Muscle of back (tissue), 13 donors: ENCODE measurements around the gene SLC26A5. TPM values are rescaled to one million over a fixed set of nuclear protein-coding genes. Genes with fewer than 3 reads are reported as not detected.
A peak's percentile ranks its signal among the peaks of the same experiment; 100 is the strongest.
"Not testable (repeated sequence)": the region's sequence is repeated elsewhere in the genome, so short reads cannot be mapped to it uniquely, and the experiment has no call there.

Experiments
- DNase-seq, 3 donors: peaks; one replicate each; pipeline versions ENCODE4 v3.0.0 to v3.0.0-alpha.2; 2013
- long read RNA-seq, 9 donors: transcript quantifications; one replicate each; lab custom pipeline, GENCODE V29; 2026
- polyA plus RNA-seq, 10 donors: library from polyadenylated mRNA; unstranded; fragments of 120-200 nt; gene quantifications; one replicate each; pipeline ENCODE4 v1.2.1, GENCODE V29; 2013; ENCODE audit not compliant: insufficient read length in 10 of 10

SLC26A5 gene, protein sequence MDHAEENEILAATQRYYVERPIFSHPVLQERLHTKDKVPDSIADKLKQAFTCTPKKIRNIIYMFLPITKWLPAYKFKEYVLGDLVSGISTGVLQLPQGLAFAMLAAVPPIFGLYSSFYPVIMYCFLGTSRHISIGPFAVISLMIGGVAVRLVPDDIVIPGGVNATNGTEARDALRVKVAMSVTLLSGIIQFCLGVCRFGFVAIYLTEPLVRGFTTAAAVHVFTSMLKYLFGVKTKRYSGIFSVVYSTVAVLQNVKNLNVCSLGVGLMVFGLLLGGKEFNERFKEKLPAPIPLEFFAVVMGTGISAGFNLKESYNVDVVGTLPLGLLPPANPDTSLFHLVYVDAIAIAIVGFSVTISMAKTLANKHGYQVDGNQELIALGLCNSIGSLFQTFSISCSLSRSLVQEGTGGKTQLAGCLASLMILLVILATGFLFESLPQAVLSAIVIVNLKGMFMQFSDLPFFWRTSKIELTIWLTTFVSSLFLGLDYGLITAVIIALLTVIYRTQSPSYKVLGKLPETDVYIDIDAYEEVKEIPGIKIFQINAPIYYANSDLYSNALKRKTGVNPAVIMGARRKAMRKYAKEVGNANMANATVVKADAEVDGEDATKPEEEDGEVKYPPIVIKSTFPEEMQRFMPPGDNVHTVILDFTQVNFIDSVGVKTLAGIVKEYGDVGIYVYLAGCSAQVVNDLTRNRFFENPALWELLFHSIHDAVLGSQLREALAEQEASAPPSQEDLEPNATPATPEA
- polyA plus RNA-seq = under 1 TPM in 6 of 10 donors, not detected in 4; 0.17 to 0.73 (median 0.20) TPM
- long read RNA-seq, donor 1 = 0 reads
- long read RNA-seq, donor 2, partial matches to known transcripts = 70 of 108 reads
- long read RNA-seq, donor 2, other reads (novel, unspliced or antisense) = 38 of 108 reads
- long read RNA-seq, donor 3 = 0 reads
- long read RNA-seq, donor 4 = 0 reads
- long read RNA-seq, donor 5, partial matches to known transcripts = 92 of 146 reads
- long read RNA-seq, donor 5, other reads (novel, unspliced or antisense) = 54 of 146 reads
- long read RNA-seq, donor 6, partial matches to known transcripts = 73 of 144 reads
- long read RNA-seq, donor 6, other reads (novel, unspliced or antisense) = 71 of 144 reads
- long read RNA-seq, donor 7 = 0 reads
- long read RNA-seq, donor 8 = 0 reads
- long read RNA-seq, donor 9 = 0 reads

DNA sequence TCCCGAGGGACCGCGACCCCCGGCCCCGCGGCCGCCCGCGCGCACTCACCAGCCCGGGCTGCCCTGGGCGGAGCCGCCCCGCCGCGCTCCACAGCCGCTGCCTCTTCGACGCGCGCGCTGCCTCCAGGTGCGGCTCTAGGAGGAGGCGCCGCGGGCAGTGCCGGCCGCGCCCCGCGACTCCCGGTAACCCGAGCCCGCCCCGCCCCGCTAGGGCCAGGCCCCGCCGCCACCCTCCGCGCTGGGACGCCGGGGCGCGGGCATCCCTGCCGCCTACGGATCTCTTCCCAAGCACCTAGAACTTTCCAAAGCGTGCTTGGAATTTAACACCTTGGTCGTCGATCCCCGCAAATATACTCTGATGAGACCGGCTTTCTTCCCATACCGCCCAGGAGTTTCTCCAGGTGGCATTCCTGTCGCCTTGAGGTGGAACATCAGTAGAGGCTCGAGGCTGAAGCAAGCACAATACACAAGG is at the start of gene SLC26A5:
Gene SLC26A5, minus strand, starts transcription at position 159 of the 472 bp plus-strand sequence. CDS start 24,693 bp downstream, outside the sequence.
- no peak for DNase-seq

DNA sequence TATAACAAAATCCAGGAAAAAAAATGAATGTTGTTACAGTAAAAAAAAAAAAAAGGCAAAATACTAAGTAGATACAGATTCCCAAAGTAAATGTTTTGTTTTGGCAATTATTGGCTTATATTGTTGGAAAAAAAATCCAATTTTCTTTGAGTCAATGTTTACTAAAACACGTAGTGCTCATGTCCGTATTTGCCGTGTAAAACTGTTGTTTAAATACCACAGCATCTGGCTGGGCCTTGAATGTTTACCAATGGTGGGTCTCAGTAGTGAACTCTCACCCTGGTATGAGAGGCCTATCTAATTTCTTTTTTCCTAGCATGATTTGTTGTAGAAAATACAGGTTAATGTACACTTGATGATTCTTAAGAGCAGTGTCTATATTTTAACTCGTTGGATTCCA is 41.4 kb upstream of the SLC26A5 start:
- no peak for DNase-seq

DNA sequence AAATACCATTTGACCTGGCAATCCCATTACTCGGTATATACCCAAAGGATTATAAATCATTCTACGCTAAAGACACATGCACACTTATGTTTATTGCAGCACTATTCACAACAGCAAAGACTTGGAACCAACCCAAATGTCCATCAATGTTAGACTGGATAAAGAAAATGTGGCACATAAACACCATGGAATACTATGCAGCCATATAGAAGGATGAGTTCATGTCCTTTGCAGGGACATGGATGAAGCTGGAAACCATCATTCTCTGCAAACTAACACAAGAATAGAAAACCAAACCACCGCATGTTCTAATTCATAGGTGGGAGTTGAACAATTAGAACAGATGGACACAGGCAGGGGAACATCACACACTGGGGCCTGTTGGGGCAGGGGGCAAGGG is 40.9 kb upstream of the SLC26A5 start:
- DNase-seq = not testable (repeated sequence)

DNA sequence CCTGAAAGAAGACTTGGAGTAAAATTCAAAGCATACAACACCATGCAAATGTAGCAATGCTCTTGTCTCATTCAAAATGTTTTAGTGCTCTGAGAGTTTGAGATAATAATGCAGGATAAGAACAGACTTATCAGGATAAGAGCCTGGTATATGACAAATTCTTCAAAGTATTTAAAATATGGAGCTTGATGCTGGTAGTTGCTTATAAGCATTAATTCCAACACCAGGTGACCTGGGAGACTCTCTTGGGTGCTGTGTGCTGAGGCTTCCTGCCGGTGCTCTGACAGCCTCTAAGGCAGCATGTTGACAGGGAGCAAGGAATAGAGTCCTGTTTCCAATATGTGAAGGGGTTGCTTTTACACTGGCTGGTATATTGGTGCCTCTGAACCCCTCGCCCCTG is 34.8 kb upstream of the SLC26A5 start:
- DNase-seq = no peak

DNA sequence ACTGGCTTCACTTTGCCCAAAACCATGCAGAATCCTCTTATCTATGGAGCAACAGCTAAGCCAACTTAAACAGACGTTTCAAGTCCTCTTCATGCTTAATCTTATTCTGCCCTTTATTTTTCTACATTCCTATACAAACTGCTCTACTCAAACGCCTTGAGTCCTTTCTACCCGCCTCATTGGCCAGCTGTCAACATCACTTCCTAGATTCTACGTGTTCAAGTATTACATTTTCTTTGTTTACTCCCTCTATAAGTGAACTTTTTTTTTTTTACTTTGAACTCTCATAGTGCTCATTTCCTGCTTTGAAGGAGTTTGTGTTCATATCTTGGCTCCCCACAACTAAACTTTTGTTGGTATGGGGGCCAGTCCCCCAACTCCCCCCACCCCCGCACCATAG is 28.9 kb upstream of the SLC26A5 start:
- DNase-seq = no peak

DNA sequence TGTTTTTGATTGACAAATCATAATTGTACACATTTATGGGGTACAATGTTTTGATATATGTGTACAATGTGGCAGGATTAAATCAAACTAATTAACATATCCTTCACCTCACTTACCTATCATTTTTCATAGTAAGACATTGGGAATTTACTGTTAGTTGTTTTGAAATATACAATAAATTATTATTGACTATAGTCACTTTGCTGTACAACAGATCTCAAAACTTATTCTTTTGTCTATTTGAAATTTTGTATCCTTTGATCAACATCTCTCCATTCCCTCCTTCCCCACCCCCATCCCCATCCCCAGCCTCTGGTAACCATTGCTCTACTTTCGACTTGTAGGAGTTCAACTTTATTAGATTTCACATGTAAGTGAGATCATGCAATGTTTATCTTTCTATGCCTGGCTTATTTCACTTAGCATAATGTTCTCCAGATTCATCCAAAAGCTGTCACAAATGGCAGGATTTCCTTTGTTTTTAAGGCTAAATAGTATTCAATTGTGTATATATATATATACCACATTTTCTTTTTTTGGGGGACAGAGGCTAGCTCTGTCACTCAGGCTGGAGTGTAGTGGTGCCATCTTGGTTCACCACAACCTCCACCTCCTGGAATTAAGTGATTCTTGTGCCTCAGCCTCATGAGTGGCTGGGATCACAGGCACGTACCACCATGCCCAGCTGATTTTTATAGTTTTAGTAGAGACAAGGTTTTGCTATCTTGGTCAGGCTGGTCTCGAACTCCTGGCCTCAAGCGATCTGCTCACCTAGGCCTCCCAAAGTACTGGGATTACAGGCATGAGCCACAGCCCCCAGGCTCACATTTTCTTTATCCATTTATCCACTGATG is 23.3 kb upstream of the SLC26A5 start:
- no peak for DNase-seq

DNA sequence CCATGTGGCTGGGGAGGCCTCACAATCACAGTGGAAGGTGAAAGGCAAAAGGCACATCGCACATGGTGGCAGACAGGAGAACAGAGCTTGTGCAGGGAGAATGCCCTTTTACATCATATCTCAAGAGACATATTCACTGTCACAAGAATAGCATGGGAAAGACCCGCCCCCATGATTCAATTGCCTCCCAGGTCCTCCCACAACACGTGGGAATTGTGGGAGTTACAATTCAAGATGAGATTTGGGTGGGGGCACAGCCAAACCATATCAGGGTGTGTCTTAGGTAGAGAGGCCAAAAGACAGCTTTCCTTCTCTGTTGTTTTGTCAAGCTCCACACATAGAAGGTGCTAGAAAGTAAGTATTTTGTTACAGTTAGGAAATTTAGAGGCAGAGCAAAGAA is 20.8 kb upstream of the SLC26A5 start:
- no peak for DNase-seq

DNA sequence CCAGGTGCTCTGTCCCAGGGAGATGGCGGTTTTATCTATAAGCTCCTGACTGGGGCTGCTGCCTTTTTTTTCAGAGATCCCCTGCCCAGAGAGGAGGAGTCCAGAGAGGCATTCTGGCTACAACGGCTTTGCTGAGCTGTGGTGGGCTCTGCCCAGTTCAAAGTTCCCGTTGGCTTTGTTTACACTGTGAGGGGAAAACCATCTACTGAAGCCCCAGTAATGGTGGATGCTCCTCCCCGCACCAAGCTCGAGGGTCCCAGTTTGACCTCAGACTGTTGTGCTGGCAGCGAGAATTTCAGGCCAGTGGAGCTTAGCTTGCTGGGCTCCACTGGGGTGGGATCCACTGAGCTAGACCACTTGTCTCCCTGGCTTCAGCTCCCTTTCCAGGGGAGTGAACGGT is 16.4 kb upstream of the SLC26A5 start:
- no peak for DNase-seq

DNA sequence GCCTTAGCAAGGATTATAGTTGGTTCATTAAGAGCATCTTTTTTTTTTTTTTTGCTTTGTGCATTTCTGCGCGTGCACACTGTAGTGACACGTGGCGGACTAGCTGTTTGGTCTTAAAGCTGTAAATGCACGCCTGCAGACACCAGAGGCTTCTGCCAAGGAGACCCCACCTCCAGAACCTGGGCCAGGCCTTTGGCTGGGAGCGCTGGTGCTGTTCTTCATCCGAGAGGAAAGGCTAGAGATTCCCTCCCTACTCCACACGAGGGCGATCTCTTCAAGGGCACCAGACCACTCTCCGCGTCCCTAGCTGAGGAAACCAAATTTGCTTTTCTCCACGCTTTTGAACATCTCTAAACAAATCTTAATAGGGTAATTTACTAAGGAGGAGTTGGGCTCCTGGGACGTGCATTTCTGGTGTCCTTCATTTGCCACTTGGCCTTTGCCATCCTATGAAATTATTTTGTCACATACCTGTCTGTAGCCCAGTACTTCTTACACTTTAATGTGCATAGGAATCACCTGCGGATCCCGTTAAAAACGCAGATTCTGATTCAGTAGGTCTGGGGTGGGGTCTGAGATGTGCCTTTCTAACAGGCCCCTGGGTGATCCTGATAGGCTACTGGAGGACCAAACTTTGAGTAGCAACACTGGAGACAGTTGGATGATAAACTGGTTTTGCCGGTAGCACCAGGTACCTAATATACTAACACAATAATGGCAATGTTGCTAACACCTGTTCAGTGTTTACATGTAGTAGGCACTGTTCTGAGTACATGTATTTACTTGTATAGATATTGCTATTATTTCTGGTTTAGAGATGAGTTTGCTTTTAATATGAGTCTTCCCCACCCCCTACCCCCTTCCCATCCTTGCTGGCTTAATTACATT is 1.3 kb upstream of the SLC26A5 start:
- peak; percentile 2 to 39 (median 15) for DNase-seq

DNA sequence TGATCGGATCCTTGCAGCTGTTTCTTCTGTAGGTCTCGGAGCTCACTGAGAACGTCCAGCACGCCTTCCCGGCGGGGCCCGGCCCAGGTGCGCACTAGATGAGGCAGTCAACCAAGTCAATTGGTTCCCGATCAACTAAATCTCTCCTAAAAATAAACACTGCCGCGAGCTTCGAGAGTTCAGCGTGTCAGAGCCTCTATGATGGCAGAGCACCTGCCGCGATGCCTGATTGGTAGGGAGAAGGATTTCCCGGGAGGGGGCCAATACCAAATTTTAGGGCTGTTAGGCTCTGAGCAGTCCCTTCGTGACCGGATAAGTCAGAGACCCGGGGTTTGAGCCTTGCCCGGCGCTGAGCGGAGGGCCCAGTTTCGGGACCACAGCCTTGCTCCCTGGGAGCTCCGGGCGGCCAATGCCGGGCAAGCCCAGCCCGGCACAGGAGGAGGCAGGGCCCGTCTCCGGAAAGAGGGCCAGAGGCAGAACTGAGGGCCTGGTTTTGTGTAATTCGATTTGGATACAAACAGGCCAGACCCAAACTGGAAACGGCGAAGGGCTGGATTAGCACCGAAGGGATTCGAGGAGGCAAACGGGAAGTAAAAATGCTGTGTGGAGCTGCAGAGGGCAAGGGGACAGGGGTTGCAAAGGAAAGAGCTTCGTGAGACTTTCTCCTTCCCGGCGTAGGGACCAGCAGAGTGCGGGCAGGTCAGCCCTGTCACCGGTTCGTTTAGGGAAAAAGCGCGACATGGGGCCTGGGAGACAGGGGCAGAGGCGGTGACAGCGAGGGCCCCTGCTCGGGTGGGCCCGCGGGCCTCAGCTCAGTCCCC is 569 bp downstream of the SLC26A5 start:
- DNase-seq = peak in 1 of 3 donors; percentile 26

DNA sequence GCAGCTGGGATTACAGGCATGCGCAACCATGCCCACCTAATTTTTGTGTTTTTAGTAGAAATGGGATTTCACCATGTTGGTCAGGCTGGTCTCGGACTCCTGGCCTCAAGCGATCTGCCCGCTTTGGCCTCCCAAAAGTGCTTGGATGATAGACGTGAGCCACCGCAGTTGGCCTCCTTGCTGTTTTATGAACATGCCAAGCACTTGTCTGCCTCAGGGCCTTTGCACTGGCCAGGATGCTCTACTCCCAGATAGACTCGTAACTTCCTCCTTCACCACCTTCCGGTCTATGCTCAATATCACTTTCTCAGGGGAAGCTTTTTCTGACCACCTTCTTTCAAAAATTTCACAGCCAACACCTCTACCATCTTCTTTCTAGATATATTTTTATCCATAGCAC is 6.3 kb downstream of the SLC26A5 start:
- DNase-seq = no peak

DNA sequence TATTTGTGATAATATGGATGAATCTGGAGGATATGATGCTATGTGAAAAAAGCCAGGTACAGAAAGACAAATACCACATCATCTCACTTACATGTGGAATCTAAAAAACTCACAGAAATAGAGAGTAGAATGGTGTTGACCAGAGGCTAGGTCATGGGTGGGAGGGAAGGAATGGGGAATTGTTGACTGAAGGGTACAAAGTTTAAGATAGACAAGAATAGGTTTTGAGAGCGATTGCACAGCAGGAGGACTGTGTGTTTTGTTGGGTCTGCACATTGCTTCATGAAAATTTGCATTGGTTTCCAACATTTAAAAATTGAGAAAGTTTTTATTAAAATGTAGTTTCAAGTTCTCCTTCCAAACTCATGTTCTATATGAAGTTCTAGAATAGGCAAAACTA is 8.4 kb downstream of the SLC26A5 start:
- DNase-seq = no peak

DNA sequence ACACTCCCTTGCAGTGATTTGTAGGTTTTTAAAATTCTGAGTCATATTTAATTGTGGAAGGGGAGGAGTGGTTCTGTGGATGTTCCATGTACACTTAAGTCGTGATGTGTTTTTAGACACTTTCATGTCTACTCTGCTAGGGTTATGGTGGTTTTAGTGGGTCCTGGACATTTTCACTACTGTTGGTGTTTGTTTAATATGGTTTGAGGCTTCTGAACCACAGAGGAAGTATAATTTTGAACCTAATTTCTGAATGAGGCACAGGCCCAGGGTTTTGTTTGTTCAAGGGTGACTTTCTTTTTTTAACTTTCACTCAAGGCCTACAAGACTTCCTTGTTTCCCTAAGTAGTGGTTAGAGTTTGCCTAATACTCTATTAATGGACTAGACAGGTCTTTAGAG is 13.3 kb downstream of the SLC26A5 start:
- DNase-seq = no peak

DNA sequence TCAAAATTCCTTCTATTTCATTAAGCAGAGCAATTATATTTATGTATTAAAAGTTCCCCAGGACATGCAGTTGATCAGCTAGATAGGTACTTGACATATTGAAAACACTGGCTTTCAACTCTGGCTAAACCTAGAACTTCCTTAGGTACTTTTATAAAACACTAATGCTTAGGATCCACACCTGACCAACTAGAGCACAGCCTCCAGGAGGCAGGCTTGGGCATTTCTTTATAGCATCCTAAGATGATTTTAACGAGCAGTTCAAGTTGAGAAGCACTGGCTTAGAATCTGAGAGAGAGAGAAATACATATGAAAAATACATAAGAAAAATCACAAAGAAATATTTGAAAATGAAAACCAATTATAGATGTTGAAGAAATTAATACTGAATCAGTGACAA is 20.8 kb downstream of the SLC26A5 start:
- DNase-seq = no peak

DNA sequence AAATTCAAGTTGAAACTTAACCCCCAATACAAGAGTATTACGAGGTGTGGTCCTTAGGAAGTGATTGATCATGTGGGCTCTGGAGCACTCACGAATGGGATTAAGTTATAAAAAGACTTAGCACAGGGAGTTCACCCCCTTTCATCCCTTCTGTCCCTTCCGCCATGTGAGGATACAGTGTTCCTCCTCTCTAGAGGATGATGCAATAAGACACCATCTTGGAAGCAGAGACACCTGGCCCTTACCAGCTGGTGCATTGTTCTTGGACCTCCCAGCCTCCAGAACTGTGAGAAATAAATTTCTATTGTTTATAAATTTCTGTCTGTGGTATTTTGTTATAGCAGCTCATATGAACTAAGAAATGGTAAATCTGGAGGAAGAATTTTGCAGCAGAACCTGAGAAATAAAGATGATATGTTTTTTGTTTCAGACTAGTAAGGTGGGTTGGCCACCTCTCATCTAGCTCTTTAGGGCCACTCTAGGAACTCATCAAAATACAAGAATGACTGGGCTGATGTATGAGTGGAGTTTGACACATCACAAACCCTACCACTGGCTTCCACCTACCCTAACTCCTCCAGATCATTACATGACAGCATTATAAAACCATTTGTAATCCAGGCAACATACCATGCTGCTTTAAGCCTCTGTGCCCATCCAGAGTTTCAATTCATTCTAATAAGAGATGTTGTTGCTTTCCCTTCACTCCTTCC is 22.4 kb downstream of the SLC26A5 start:
- DNase-seq = no peak

DNA sequence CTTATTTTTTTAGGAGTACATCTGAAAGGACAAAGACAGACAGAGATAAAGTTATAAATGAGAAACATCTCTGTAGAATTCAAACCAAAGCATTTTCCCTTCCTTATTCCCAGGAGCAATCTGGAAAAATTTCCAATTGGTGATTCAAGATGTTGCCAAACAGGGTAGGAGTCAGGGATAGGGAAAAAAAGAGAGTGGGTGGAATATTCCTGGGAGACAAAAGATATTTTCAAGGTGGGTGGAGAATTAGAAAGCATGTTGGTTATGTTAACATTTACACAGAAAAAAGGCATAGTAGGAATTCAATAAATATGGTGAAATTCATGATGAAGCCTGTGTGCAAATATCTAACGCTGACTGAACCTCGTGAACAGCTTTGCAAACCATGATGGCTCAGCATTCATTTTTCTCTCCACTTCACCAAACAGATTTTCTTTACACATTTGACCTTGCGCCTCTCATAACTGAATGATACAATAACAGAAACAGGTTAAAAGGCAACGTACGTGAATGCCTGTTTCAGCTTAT is 25.1 kb downstream of the SLC26A5 start:
- DNase-seq = peak in 1 of 3 donors; percentile 1

DNA sequence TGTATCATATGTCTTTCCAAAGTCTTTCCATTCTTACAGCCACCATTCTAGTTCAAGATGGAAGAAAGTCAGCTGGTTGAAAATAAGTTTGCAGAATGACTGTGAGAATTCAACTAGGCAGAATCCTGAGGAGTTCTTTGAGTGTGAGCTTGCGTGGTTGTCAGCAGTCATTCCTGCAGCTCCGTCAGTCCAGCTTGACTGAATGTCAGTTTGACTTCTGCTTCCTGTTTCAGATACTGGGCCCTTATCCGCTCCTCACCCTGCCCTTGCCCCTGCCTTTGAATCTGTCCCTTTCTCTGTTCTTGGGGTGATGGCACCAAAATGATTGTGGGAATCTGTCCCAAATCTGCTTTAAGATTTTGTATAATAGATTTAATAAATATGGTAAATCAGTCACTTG is 27.8 kb downstream of the SLC26A5 start:
- DNase-seq = no peak

DNA sequence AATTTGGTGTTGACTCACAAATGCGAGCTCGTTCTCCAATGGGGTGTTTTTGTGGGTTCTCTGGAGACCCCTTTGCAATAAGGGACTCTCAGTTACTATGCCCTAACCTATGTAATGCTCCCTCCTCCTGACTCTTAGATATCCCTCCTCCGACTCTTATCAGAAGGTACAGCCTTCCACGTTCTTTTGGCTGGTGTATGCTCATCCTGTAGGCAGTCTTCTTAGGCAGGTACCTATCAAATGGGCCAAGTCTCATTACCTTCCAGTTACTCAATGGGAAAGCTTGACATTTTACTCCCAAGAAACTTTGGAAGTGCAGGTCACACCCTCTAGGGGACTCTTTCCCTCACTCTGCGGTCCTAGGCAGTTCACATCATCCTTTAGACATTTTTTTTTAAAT is 32.6 kb downstream of the SLC26A5 start:
- no peak for DNase-seq
